Amniotic stem cell (primary cell): ENCODE data around the gene HPD.

Experiments used
- DNase-seq: peaks from one replicate; lab custom pipeline; 2025; lab: John Stamatoyannopoulos, UW

The HPD gene

GRCh38 chr12:121828306-121828705 lies 30.4 kb downstream of the HPD start:
- no peak for DNase-seq

GRCh38 chr12:121827351-121828099 lies 31.1 kb downstream of the HPD start:
- no peak for DNase-seq

- DNase-seq = no peak
Observed at GRCh38 chr12:121826318-121827150, 32.1 kb downstream of the HPD start.

GRCh38 chr12:121825041-121825523 lies 33.6 kb downstream of the HPD start:
- DNase-seq = no peak

- DNase-seq = no peak
Observed at GRCh38 chr12:121823727-121824115, 34.9 kb downstream of the HPD start.

- DNase-seq = no peak
Observed at GRCh38 chr12:121823101-121823726, 35.4 kb downstream of the HPD start.

GRCh38 chr12:121822393-121823100 lies 36.1 kb downstream of the HPD start:
- no peak for DNase-seq

- no peak for DNase-seq
Observed at GRCh38 chr12:121820056-121820455, 38.6 kb downstream of the HPD start.

- DNase-seq = no peak
Observed at GRCh38 chr12:121819212-121819949, 39.3 kb downstream of the HPD start.

- DNase-seq = no peak
Observed at GRCh38 chr12:121817648-121818043, 41.0 kb downstream of the HPD start.

GRCh38 chr12:121816925-121817647 lies 41.6 kb downstream of the HPD start:
- no peak for DNase-seq

- DNase-seq = no peak
Observed at GRCh38 chr12:121815263-121815662, 43.4 kb downstream of the HPD start.

GRCh38 chr12:121814429-121815119 lies 44.1 kb downstream of the HPD start:
- DNase-seq = no peak

- DNase-seq = no peak
Observed at GRCh38 chr12:121813951-121814350, 44.7 kb downstream of the HPD start.

GRCh38 chr12:121812921-121813896 lies 45.5 kb downstream of the HPD start:
- DNase-seq = no peak

GRCh38 chr12:121812320-121812871 lies 46.3 kb downstream of the HPD start:
- DNase-seq = no peak

- peak; percentile 27 for DNase-seq
Observed at GRCh38 chr12:121811434-121812319, 47.0 kb downstream of the HPD start.
